A549 (cell line): ENCODE measurements around the gene NR2E1. TPM values are rescaled to one million over a fixed set of nuclear protein-coding genes. Genes with fewer than 3 reads are reported as not detected.

Source experiments
- ATAC-seq, 2 experiments: fragments of 200-7000 bp in 1 of 2; fragments of >200 bp in 1 of 2; cut with Nextera tagmentation in 1 of 2; cut with Tn5 transposase in 1 of 2; 3 replicates each; pipeline versions ENCODE4 v1.8.0 to v1.9.1; 2018 to 2020; ENCODE audit warnings: mild to moderate bottlenecking in 1 of 2, moderate library complexity in 1 of 2
- CTCF ChIA-PET: fragments of 300-600 bp; sonication (Branson Sonifier 250); formaldehyde crosslinking; extraction: SDS; loops from one replicate; lab custom pipeline; 2021; ENCODE audit warnings: antibody characterized with exemption, inconsistent platforms; lab: Yijun Ruan, JAX
- POLR2A ChIA-PET: fragments of 350-600 bp; formaldehyde crosslinking; extraction: SDS; loops from one replicate; lab custom pipeline; 2021; ENCODE audit warnings: antibody characterized with exemption, inconsistent platforms; lab: Yijun Ruan, JAX
- DNase-seq, 2 experiments: peaks; one replicate each; pipeline versions ENCODE4 v3.0.0 to v3.0.0-alpha.2; 2011 to 2016; ENCODE audit warnings: low read depth in 1 of 2, low spot score in 1 of 2
- FAIRE-seq: peaks from 2 replicates; lab custom pipeline; 2011; peaks lifted over from hg19 to GRCh38; lab: Jason Lieb, UNC
- H3K27ac ChIP-seq, 2 experiments: fragments of >200 bp; sonication (Bioruptor Twin); formaldehyde crosslinking; 3 replicates each; pipeline ENCODE4 v1.5.1; 2016 to 2017
- H3K4me1 ChIP-seq: fragments of >200 bp; sonication (Bioruptor Twin); formaldehyde crosslinking; 3 replicates; pipeline ENCODE4 v1.6.1; 2016
- H3K4me2 ChIP-seq: fragments of >200 bp; sonication (Bioruptor Twin); formaldehyde crosslinking; 3 replicates; pipeline ENCODE4 v1.6.1; 2016
- H3K4me3 ChIP-seq: fragments of >200 bp; sonication (Bioruptor Twin); formaldehyde crosslinking; 3 replicates; pipeline ENCODE4 v1.5.1; 2016
- H3K9me3 ChIP-seq: fragments of >200 bp; sonication (Bioruptor Twin); formaldehyde crosslinking; 3 replicates; pipeline ENCODE4 v1.6.1; 2016
- CBX8 ChIP-seq: fragments of 200-600 bp; sonication (generic); IDR thresholded peaks from 2 replicates; pipeline ENCODE4 v1.6.1; 2016
- CEBPB ChIP-seq, 2 experiments: fragments of >200 bp in 1 of 2; sonication (Bioruptor Twin) in 1 of 2; formaldehyde crosslinking in 1 of 2; IDR thresholded peaks; 2 replicates each; pipeline ENCODE4 v1.6.1; 2012 to 2016
- CHD2 ChIP-seq: fragments of 150-350 bp; IDR thresholded peaks from 2 replicates; pipeline ENCODE4 v1.6.1; 2014; ENCODE audit warnings: low read length; ENCODE audit not compliant: partially characterized antibody
- CHD4 ChIP-seq: fragments of 200-600 bp; sonication (generic); IDR thresholded peaks from 2 replicates; pipeline ENCODE4 v1.6.1; 2016; ENCODE audit warnings: antibody characterized with exemption, mild to moderate bottlenecking, borderline replicate concordance
- EHMT2 ChIP-seq: fragments of 200-600 bp; sonication (generic); IDR thresholded peaks from 2 replicates; pipeline ENCODE4 v1.6.1; 2016; ENCODE audit warnings: antibody characterized with exemption, low read depth, mild to moderate bottlenecking, moderate library complexity
- FOXS1 ChIP-seq: fragments of 250-450 bp; sonication (Bioruptor Pico); IDR thresholded peaks from 2 replicates; pipeline ENCODE4 v1.5.0; 2020; ENCODE audit warnings: mild to moderate bottlenecking, moderate library complexity
- HOXA7 ChIP-seq: fragments of 250-450 bp; sonication (Bioruptor Pico); IDR thresholded peaks from 2 replicates; pipeline ENCODE4 v1.5.0; 2020; ENCODE audit warnings: mild to moderate bottlenecking, moderate library complexity
- JUN ChIP-seq, 2 experiments: fragments of >200 bp; sonication (Bioruptor Twin); formaldehyde crosslinking; IDR thresholded peaks; 2 replicates in 1 of 2; 3 replicates in 1 of 2; pipeline ENCODE4 v1.6.1; 2016 to 2017
- KDM1A ChIP-seq: fragments of 200-600 bp; sonication (generic); IDR thresholded peaks from 2 replicates; pipeline ENCODE4 v1.6.1; 2016; ENCODE audit warnings: low read depth, mild to moderate bottlenecking
- NFE2L2 ChIP-seq: fragments of 150-350 bp; conservative IDR thresholded peaks from 2 replicates; pipeline ENCODE4 v1.6.1; 2014; ENCODE audit warnings: low read length
- POLR2A ChIP-seq: IDR thresholded peaks from 2 replicates; pipeline ENCODE4 v1.6.1; 2012; ENCODE audit warnings: mild to moderate bottlenecking, low read length
- POLR2AphosphoS2 ChIP-seq: conservative IDR thresholded peaks from 2 replicates; pipeline ENCODE4 v1.6.1; 2012; ENCODE audit warnings: low read length, improper control_type of control experiment, inconsistent platforms
- RARB ChIP-seq: fragments of 250-450 bp; sonication (Bioruptor Pico); IDR thresholded peaks from 2 replicates; pipeline ENCODE4 v1.8.0; 2021; ENCODE audit warnings: mild to moderate bottlenecking, moderate library complexity
- ZNF302 ChIP-seq: fragments of 250-450 bp; sonication (Bioruptor Pico); IDR thresholded peaks from 2 replicates; pipeline ENCODE4 v1.9.0; 2021; ENCODE audit warnings: inconsistent platforms, mild to moderate bottlenecking, moderate library complexity
- WGBS: methylation state at CpG from one replicate; pipeline ENCODE4 v1.1.6; 2017; ENCODE audit errors: missing lambda C conversion rate; 5-methylcytosine and 5-hydroxymethylcytosine counted together
- polyA plus RNA-seq, 4 experiments: library from polyadenylated mRNA; depleted of rRNA in 3 of 4; stranded (reverse); fragments of >200 nt; fragmentation: RNase III in 1 of 4; extraction: RNeasy Plus Mini Kit Qiagen cat#74134 plus additional on column Dnase treatment in 1 of 4; gene quantifications; 2 replicates in 3 of 4; 3 replicates in 1 of 4; pipeline ENCODE4 v1.2.3, GENCODE V29; 2011 to 2017
- TF ChIP-seq, protein P1 (sequence below): fragments of >200 bp; sonication (Bioruptor Twin); formaldehyde crosslinking; IDR thresholded peaks from 3 replicates; pipeline ENCODE4 v1.5.1; 2016
- TF ChIP-seq, protein P2 (sequence below): fragments of >200 bp; sonication (Bioruptor Twin); formaldehyde crosslinking; IDR thresholded peaks from 3 replicates; pipeline ENCODE4 v1.6.1; 2016
- TF ChIP-seq, protein P3 (sequence below): fragments of 250-450 bp; sonication (Bioruptor Pico); IDR thresholded peaks from 2 replicates; pipeline ENCODE4 v1.5.0; 2021; ENCODE audit warnings: mild to moderate bottlenecking, moderate library complexity, borderline replicate concordance
- TF ChIP-seq, protein P4 (sequence below): IDR thresholded peaks from 2 replicates; pipeline ENCODE4 v1.6.1; 2012
- TF ChIP-seq, protein P5 (sequence below): fragments of 250-450 bp; sonication (Bioruptor Pico); IDR thresholded peaks from 2 replicates; pipeline ENCODE4 v1.5.0; 2020; ENCODE audit warnings: low read depth, mild to moderate bottlenecking, moderate library complexity
- TF ChIP-seq, protein P6 (sequence below): IDR thresholded peaks from 2 replicates; pipeline ENCODE4 v1.6.1; 2012; ENCODE audit warnings: low read depth, borderline replicate concordance

The NR2E1 gene
- polyA plus RNA-seq, 2 of the 4 experiments (the other 2 are of a cell fraction), result 0.03 TPM; not detected in 1

DNA sequence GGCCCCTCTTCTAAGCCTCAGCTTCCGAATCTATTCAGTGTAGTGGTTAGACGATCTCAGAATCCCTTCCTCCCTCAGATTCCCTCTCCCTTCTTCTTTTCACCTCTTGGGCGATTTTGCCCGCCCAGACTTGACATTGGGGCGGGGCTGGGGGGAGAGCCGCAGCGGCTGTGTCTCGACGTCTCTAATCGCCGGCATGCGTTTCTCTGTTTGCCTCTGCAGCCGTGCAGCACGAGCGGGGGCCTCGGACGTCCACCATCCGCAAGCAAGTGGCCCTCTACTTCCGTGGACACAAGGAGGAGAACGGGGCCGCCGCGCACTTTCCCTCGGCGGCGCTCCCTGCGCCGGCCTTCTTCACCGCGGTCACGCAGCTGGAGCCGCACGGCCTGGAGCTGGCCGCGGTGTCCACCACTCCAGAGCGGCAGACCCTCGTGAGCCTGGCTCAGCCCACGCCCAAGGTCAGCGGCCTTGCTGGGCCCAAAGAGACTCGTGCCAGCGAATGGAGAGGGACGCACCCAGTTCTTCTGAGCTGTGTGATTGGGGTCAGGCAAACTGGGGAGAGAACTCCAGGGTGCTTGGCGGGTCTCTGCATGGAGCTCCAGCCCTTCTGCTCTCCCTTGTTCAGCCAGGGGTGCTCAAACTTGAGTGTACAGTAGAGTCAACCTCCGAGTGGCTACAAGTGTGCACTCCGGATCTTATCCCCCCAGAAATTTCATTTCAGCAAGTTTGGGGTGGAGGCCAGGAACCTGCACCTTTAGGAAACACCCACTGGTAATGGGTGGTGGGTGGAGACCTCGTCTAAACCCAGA, 10.7 kb downstream of the NR2E1 start:
- POLR2A ChIA-PET, result no interaction called here
- H3K4me2 ChIP-seq, result no peak overlapping the region
- CTCF ChIA-PET, result interaction anchor here (1.6 kb wide), 1 partner anchor 14 kb away, joined by 5 read pairs; no protein-coding TSS in a partner anchor
- no peak for ATAC-seq
- no peak for TF ChIP-seq EHMT2
- TF ChIP-seq, protein P1, sequence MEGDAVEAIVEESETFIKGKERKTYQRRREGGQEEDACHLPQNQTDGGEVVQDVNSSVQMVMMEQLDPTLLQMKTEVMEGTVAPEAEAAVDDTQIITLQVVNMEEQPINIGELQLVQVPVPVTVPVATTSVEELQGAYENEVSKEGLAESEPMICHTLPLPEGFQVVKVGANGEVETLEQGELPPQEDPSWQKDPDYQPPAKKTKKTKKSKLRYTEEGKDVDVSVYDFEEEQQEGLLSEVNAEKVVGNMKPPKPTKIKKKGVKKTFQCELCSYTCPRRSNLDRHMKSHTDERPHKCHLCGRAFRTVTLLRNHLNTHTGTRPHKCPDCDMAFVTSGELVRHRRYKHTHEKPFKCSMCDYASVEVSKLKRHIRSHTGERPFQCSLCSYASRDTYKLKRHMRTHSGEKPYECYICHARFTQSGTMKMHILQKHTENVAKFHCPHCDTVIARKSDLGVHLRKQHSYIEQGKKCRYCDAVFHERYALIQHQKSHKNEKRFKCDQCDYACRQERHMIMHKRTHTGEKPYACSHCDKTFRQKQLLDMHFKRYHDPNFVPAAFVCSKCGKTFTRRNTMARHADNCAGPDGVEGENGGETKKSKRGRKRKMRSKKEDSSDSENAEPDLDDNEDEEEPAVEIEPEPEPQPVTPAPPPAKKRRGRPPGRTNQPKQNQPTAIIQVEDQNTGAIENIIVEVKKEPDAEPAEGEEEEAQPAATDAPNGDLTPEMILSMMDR, result no peak
- TF ChIP-seq CBX8, result no peak
- TF ChIP-seq JUN (IDR thresholded peaks at IDR 0.05), result no peak
- TF ChIP-seq, protein P2, sequence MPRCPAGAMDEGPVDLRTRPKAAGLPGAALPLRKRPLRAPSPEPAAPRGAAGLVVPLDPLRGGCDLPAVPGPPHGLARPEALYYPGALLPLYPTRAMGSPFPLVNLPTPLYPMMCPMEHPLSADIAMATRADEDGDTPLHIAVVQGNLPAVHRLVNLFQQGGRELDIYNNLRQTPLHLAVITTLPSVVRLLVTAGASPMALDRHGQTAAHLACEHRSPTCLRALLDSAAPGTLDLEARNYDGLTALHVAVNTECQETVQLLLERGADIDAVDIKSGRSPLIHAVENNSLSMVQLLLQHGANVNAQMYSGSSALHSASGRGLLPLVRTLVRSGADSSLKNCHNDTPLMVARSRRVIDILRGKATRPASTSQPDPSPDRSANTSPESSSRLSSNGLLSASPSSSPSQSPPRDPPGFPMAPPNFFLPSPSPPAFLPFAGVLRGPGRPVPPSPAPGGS, result no peak
- TF ChIP-seq RARB (CRISPR knock-in tag), result no peak
- TF ChIP-seq POLR2A, result no peak
- TF ChIP-seq CHD2, result no peak
- TF ChIP-seq, protein P3, sequence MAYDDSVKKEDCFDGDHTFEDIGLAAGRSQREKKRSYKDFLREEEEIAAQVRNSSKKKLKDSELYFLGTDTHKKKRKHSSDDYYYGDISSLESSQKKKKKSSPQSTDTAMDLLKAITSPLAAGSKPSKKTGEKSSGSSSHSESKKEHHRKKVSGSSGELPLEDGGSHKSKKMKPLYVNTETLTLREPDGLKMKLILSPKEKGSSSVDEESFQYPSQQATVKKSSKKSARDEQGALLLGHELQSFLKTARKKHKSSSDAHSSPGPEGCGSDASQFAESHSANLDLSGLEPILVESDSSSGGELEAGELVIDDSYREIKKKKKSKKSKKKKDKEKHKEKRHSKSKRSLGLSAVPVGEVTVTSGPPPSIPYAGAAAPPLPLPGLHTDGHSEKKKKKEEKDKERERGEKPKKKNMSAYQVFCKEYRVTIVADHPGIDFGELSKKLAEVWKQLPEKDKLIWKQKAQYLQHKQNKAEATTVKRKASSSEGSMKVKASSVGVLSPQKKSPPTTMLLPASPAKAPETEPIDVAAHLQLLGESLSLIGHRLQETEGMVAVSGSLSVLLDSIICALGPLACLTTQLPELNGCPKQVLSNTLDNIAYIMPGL (CRISPR knock-in tag), result no peak
- no peak for TF ChIP-seq NFE2L2
- no peak for TF ChIP-seq CEBPB (IDR thresholded peaks at IDR 0.05)
- no peak for TF ChIP-seq CHD4
- TF ChIP-seq, protein P4, sequence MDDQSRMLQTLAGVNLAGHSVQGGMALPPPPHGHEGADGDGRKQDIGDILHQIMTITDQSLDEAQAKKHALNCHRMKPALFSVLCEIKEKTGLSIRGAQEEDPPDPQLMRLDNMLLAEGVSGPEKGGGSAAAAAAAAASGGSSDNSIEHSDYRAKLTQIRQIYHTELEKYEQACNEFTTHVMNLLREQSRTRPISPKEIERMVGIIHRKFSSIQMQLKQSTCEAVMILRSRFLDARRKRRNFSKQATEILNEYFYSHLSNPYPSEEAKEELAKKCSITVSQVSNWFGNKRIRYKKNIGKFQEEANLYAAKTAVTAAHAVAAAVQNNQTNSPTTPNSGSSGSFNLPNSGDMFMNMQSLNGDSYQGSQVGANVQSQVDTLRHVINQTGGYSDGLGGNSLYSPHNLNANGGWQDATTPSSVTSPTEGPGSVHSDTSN, result no peak
- TF ChIP-seq, protein P5, sequence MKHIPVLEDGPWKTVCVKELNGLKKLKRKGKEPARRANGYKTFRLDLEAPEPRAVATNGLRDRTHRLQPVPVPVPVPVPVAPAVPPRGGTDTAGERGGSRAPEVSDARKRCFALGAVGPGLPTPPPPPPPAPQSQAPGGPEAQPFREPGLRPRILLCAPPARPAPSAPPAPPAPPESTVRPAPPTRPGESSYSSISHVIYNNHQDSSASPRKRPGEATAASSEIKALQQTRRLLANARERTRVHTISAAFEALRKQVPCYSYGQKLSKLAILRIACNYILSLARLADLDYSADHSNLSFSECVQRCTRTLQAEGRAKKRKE, result no peak
- TF ChIP-seq FOXS1 (CRISPR knock-in tag), result no peak
- no peak for TF ChIP-seq KDM1A
- no peak for TF ChIP-seq ZNF302 (CRISPR knock-in tag)
- no peak for TF ChIP-seq POLR2AphosphoS2
- no peak for TF ChIP-seq HOXA7 (CRISPR knock-in tag)
- TF ChIP-seq, protein P6, sequence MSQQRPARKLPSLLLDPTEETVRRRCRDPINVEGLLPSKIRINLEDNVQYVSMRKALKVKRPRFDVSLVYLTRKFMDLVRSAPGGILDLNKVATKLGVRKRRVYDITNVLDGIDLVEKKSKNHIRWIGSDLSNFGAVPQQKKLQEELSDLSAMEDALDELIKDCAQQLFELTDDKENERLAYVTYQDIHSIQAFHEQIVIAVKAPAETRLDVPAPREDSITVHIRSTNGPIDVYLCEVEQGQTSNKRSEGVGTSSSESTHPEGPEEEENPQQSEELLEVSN, result no peak
- TF ChIP-seq, all 56 proteins: peak for 0
- WGBS, result 75% methylated on average over 21 of the region's 46 CpGs
- H3K27ac ChIP-seq, result no peak overlapping the region
- H3K9me3 ChIP-seq, result no peaks in the 10 kb centered on the region
- no peak for FAIRE-seq
- DNase-seq, result no peak
- H3K4me3 ChIP-seq, result no peak overlapping the region
- H3K4me1 ChIP-seq, result no peaks in the 10 kb centered on the region
